ENCODE data around the gene USH1G.

USH1G gene

DNA sequence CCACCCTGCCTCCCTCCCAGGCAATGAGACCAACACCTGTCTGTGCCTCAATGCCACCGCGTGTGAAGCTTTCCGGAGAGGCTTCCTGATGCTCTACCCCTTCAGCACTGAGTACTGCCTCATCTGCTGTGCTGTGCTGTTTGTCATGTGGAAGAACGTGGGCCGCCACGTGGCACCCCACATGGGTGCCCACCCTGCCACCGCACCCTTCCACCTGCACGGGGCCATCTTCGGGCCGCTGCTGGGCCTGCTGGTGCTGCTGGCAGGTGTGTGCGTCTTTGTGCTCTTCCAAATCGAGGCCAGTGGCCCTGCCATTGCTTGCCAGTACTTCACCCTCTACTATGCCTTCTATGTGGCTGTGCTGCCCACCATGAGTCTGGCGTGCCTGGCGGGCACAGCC lies 23.6 kb upstream of the USH1G start:
- H3K9me3 ChIP-seq, result no peaks in the 10 kb centered on the region
- no peaks in the 10 kb centered on the region for H3K4me1 ChIP-seq (ENCODE audit: control insufficient read depth in 1 of 2, insufficient read depth in 1 of 2, low read depth in 1 of 2, low read length in 1 of 2)
- no peaks in the 10 kb centered on the region for H3K36me3 ChIP-seq
- no peak overlapping the region for H3K4me3 ChIP-seq (ENCODE audit: low read depth in 1 of 2, low read length in 1 of 2)
- peaks cover 87% of the 10 kb centered on the region for H3K27me3 ChIP-seq
- H3K27ac ChIP-seq, result no peak overlapping the region
- TF ChIP-seq, protein P1, sequence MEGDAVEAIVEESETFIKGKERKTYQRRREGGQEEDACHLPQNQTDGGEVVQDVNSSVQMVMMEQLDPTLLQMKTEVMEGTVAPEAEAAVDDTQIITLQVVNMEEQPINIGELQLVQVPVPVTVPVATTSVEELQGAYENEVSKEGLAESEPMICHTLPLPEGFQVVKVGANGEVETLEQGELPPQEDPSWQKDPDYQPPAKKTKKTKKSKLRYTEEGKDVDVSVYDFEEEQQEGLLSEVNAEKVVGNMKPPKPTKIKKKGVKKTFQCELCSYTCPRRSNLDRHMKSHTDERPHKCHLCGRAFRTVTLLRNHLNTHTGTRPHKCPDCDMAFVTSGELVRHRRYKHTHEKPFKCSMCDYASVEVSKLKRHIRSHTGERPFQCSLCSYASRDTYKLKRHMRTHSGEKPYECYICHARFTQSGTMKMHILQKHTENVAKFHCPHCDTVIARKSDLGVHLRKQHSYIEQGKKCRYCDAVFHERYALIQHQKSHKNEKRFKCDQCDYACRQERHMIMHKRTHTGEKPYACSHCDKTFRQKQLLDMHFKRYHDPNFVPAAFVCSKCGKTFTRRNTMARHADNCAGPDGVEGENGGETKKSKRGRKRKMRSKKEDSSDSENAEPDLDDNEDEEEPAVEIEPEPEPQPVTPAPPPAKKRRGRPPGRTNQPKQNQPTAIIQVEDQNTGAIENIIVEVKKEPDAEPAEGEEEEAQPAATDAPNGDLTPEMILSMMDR (IDR thresholded peaks at IDR 0.05), result no peak

DNA sequence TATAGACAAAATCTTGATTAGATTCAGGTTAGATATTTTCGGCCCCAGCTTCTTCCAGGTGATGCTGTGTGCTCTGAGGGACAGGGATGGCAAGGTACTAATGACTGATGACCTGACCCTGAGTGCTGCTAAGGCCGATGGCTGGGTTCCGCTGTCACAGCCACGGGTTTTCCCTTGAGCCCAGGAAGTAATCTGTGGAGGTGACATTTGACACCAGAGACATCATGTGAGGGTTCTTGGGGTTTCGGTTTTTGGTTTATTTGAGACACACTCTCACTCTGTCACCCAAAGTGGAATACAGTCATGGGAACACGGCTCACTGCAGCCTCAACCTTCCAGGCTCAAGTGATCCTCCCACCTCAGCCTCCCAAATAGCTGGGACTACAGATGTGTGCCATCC lies 22.5 kb upstream of the USH1G start:
- TF ChIP-seq, protein P1 (IDR thresholded peaks at IDR 0.05), result no peak
- Histone ChIP-seq H3K27me3 (peaks cover 92% of the 10 kb centered on the region), H3K9me3 (no peaks in the 10 kb centered on the region), H3K4me1 (ENCODE audit: control insufficient read depth in 1 of 2, insufficient read depth in 1 of 2, low read depth in 1 of 2, low read length in 1 of 2) (no peaks in the 10 kb centered on the region), H3K27ac (no peak overlapping the region), H3K4me3 (ENCODE audit: low read depth in 1 of 2, low read length in 1 of 2) (no peak overlapping the region), H3K36me3 (no peaks in the 10 kb centered on the region)

DNA sequence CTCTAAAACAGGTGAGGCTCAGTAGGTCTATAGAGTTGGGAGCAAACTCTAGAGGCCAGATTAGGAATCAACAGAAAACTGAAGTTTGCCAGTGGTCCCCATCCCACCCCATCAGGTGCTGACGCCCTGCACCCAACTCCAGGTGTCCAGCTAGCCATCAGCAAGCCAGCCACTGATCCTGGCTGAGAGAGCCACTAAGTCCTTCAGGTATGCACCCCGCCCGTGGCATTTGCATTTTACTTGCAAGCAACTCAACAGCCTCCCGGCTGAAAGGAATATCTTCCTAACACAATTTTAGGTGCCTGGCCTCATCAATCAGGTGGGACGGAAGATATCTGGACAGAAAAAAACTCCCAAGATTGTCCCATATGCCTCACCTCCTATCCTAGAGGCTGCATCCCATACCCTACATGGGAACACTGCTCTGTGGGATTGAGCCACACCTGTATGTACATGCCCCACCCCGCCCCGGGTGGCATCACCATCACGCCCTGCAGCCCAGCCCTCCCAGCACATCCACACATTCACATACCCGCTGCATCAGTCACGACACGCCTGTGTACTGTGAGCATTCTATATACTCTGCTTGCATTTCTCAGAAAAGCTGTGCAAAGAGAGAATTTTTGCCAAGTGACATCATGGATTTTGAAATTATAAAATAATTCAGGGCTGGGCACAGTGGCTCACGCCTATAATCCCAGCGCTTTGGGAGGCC lies 20.9 kb upstream of the USH1G start:
- H3K36me3 ChIP-seq, result no peaks in the 10 kb centered on the region
- H3K9me3 ChIP-seq, result no peaks in the 10 kb centered on the region
- no peaks in the 10 kb centered on the region for H3K4me1 ChIP-seq (ENCODE audit: control insufficient read depth in 1 of 2, insufficient read depth in 1 of 2, low read depth in 1 of 2, low read length in 1 of 2)
- no peak overlapping the region for H3K4me3 ChIP-seq (ENCODE audit: low read depth in 1 of 2, low read length in 1 of 2)
- no peak overlapping the region for H3K27ac ChIP-seq
- peaks cover 95% of the 10 kb centered on the region for H3K27me3 ChIP-seq
- TF ChIP-seq, protein P1 (IDR thresholded peaks at IDR 0.05), result no peak

DNA sequence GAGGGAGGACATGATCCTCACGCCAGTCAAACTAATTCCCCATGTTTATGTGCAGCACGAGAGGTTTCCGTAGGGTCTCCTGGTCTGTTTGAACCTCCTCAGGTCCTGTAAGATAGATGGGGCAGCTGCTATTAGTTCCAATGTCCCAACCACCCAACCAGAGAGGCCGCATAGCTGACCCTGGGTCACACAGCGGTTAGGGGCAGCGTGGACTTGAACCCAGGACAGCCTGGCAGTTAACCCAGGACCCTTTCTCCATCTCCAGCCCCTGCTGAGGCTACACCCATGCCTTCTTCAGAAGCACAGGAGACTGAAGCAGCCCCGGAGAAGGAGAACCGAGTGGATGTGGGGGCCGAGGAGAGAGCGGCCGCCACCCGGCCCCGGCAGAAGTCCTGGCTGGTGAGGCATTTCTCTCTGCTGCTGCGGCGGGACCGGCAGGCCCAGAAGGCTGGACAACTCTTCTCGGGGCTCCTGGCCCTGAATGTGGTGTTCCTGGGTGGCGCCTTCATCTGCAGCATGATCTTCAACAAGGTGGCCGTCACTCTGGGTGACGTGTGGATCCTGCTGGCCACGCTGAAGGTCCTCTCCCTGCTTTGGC lies 18.2 kb upstream of the USH1G start:
- H3K4me1 ChIP-seq (ENCODE audit: control insufficient read depth in 1 of 2, insufficient read depth in 1 of 2, low read depth in 1 of 2, low read length in 1 of 2), result no peaks in the 10 kb centered on the region
- no peak overlapping the region for H3K4me3 ChIP-seq (ENCODE audit: low read depth in 1 of 2, low read length in 1 of 2)
- H3K36me3 ChIP-seq, result no peaks in the 10 kb centered on the region
- H3K9me3 ChIP-seq, result no peaks in the 10 kb centered on the region
- H3K27ac ChIP-seq, result no peak overlapping the region
- TF ChIP-seq, protein P1 (IDR thresholded peaks at IDR 0.05), result no peak
- H3K27me3 ChIP-seq, result peaks cover 99% of the 10 kb centered on the region

DNA sequence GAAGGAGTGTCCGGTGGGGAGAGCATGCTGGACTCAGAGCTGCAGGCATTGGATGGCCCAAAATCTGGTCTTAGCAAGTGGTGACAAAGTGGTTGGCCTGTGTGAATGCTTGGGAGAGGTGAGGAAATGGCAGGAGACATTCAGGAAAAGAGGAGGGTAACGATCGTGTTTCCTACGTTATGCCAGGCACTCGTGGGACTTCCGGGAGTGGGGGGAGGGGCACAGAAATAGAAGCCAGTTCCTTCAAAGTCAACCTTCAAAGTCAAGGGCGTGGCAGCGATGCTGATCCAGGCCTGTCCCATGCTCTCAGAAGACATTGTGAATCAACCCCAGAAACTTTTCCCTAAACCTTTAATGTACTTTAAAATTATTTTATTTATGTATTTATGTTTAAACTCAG lies 16.5 kb upstream of the USH1G start:
- Histone ChIP-seq H3K4me3 (ENCODE audit: low read depth in 1 of 2, low read length in 1 of 2) (no peak overlapping the region), H3K27me3 (peaks cover 99% of the 10 kb centered on the region), H3K9me3 (no peaks in the 10 kb centered on the region), H3K4me1 (ENCODE audit: control insufficient read depth in 1 of 2, insufficient read depth in 1 of 2, low read depth in 1 of 2, low read length in 1 of 2) (no peaks in the 10 kb centered on the region), H3K36me3 (no peaks in the 10 kb centered on the region), H3K27ac (no peak overlapping the region)
- TF ChIP-seq, protein P1 (IDR thresholded peaks at IDR 0.05), result no peak
